ENCODE data around the gene SLC9A1.

GRCh38 chr1:27065999-27066630 lies 88.8 kb downstream of the SLC9A1 start:
- TF ChIP-seq CTCF (IDR thresholded peaks at IDR 0.05; ENCODE audit: borderline replicate concordance, extremely low read depth, low read length, poor library complexity, severe bottlenecking) (no peak), EZH2 (IDR thresholded peaks at IDR 0.05; ENCODE audit: borderline replicate concordance, low read depth, low read length, severe bottlenecking) (no peak)

All from DND-41 (cell line).